Hippocampal formation (tissue), 2 donors: Measurements from ENCODE around the gene DCAF16.

Experiments
- DNase-seq, 2 donors: peaks; one replicate each; lab custom pipeline; 2025; lab: John Stamatoyannopoulos, UW

The DCAF16 gene

GRCh38 chr4:17781300-17782287 is 29.0 kb downstream of the DCAF16 start, which contains the start of gene FAM184B:
Gene FAM184B, minus strand, starts transcription at chr4:17781621. Its CDS starts 322 bp downstream, at chr4:17781299.
- DNase-seq = no peak

- DNase-seq = no peak
These were observed 29.9 kb downstream of the DCAF16 start for GRCh38 chr4:17780501-17781299.

GRCh38 chr4:17778431-17778830 is 32.1 kb downstream of the DCAF16 start:
- no peak for DNase-seq

- DNase-seq = no peak
These were observed 37.3 kb downstream of the DCAF16 start for GRCh38 chr4:17773135-17773698.

GRCh38 chr4:17771284-17771908 is 39.2 kb downstream of the DCAF16 start:
- no peak for DNase-seq

- no peak for DNase-seq
These were observed 39.7 kb downstream of the DCAF16 start for GRCh38 chr4:17770845-17771244.

- DNase-seq = no peak
These were observed 41.0 kb downstream of the DCAF16 start for GRCh38 chr4:17769406-17770174.

GRCh38 chr4:17766826-17767458 is 43.6 kb downstream of the DCAF16 start:
- no peak for DNase-seq

- no peak for DNase-seq
These were observed 44.9 kb downstream of the DCAF16 start for GRCh38 chr4:17765514-17766286.

- no peak for DNase-seq
These were observed 46.6 kb downstream of the DCAF16 start for GRCh38 chr4:17763931-17764330.

- no peak for DNase-seq
These were observed 47.1 kb downstream of the DCAF16 start for GRCh38 chr4:17763416-17763815.

- no peak for DNase-seq
These were observed 47.8 kb downstream of the DCAF16 start for GRCh38 chr4:17762726-17763125.

GRCh38 chr4:17761062-17761461 is 49.5 kb downstream of the DCAF16 start:
- no peak for DNase-seq

- DNase-seq = no peak
These were observed 49.9 kb downstream of the DCAF16 start for GRCh38 chr4:17760626-17761025.

GRCh38 chr4:17758485-17758884 is 52.1 kb downstream of the DCAF16 start:
- DNase-seq = no peak

GRCh38 chr4:17757621-17758020 is 52.9 kb downstream of the DCAF16 start:
- no peak for DNase-seq

- no peak for DNase-seq
These were observed 56.9 kb downstream of the DCAF16 start for GRCh38 chr4:17753646-17754045.
